ENCODE results near the gene TMEM126A. TPM values are rescaled to one million over a fixed set of nuclear protein-coding genes. Genes with fewer than 3 reads are reported as not detected.
A peak's percentile ranks its signal among the peaks of the same experiment; 100 is the strongest.

The TMEM126A gene
- total RNA-seq, 1 experiment from 2014 or later: 37.7 TPM

- H3K4me1 ChIP-seq: no peaks in the 10 kb centered on the region
- intact Hi-C loops (cut with micrococcal nuclease; ENCODE audit: unreplicated experiment): no loop called here
- ChIA-PET CTCF (no interaction called here), POLR2A (no interaction called here)
- DNase-seq: no peak
- H3K36me3 ChIP-seq (ENCODE audit: control insufficient read depth, insufficient read depth, low read length): no peaks in the 10 kb centered on the region
- H3K4me3 ChIP-seq (ENCODE audit: low read depth, low read length): no peak overlapping the region
- H3K9me3 ChIP-seq: no peaks in the 10 kb centered on the region
- Mint-ChIP-seq H3K27ac (ENCODE audit: unreplicated experiment) (no peak overlapping the region), H3K36me3 (ENCODE audit: insufficient read depth, unreplicated experiment) (peaks cover 19% of the 10 kb centered on the region), H3K4me1 (ENCODE audit: low read depth, unreplicated experiment) (peaks cover 24% of the 10 kb centered on the region), H3K4me3 (ENCODE audit: unreplicated experiment) (no peak overlapping the region), H3K9me3 (ENCODE audit: unreplicated experiment) (no peaks in the 10 kb centered on the region), H3K27me3 (ENCODE audit: insufficient read depth, unreplicated experiment) (no peaks in the 10 kb centered on the region)
- BruUV-seq (replicated peaks): no TSS peak
- no peaks in the 10 kb centered on the region for H3K27me3 ChIP-seq (replicated peaks; ENCODE audit: control insufficient read depth, insufficient read depth, low read length)
- no peak for TF ChIP-seq CTCF (IDR thresholded peaks at IDR 0.05; ENCODE audit: insufficient read depth in 1 of 2, low read depth in 1 of 2, low read length in 1 of 2, severe bottlenecking in 1 of 2, unreplicated experiment in 1 of 2)
Measured at GRCh38 chr11:85682330-85683305, 34.9 kb downstream of the TMEM126A start.

GRCh38 chr11:85685125-85685819 is 37.5 kb downstream of the TMEM126A start:
- no peak overlapping the region for H3K4me3 ChIP-seq (ENCODE audit: low read depth, low read length)
- no peaks in the 10 kb centered on the region for H3K36me3 ChIP-seq (ENCODE audit: control insufficient read depth, insufficient read depth, low read length)
- POLR2A ChIA-PET: interaction anchor here (1.4 kb wide), 1 partner anchor 38 kb away, joined by 7 read pairs; the partner anchor contains the start of gene TMEM126A
- H3K4me3 Mint-ChIP-seq (ENCODE audit: unreplicated experiment): no peak overlapping the region
- no peaks in the 10 kb centered on the region for H3K9me3 Mint-ChIP-seq (ENCODE audit: unreplicated experiment)
- no peaks in the 10 kb centered on the region for H3K27me3 Mint-ChIP-seq (ENCODE audit: insufficient read depth, unreplicated experiment)
- no peak for TF ChIP-seq CTCF (IDR thresholded peaks at IDR 0.05; ENCODE audit: insufficient read depth in 1 of 2, low read depth in 1 of 2, low read length in 1 of 2, severe bottlenecking in 1 of 2, unreplicated experiment in 1 of 2)
- H3K27me3 ChIP-seq (replicated peaks; ENCODE audit: control insufficient read depth, insufficient read depth, low read length): no peaks in the 10 kb centered on the region
- H3K4me1 Mint-ChIP-seq (ENCODE audit: low read depth, unreplicated experiment): peaks cover 21% of the 10 kb centered on the region
- no peaks in the 10 kb centered on the region for H3K4me1 ChIP-seq
- H3K9me3 ChIP-seq: no peaks in the 10 kb centered on the region
- H3K36me3 Mint-ChIP-seq (ENCODE audit: insufficient read depth, unreplicated experiment): peaks cover 19% of the 10 kb centered on the region
- BruUV-seq (replicated peaks): no TSS peak
- DNase-seq: no peak
- H3K27ac Mint-ChIP-seq (ENCODE audit: unreplicated experiment): peak overlapping the region; percentile 23
- intact Hi-C loops (cut with micrococcal nuclease; ENCODE audit: unreplicated experiment): no loop called here
- CTCF ChIA-PET: interaction anchor here (0.9 to 1.0 kb wide), 2 partner anchors 10 to 141 kb away, joined by 3 read pairs; no protein-coding TSS in a partner anchor

- ChIA-PET POLR2A (interaction anchor here (0.6 to 1.4 kb wide), 2 partner anchors 38 to 110 kb away, joined by 3 to 7 read pairs; partner anchors contain the start of gene TMEM126A), CTCF (interaction anchor here (0.9 to 1.4 kb wide), 3 partner anchors 9 to 141 kb away, joined by 3 read pairs; no protein-coding TSS in a partner anchor)
- Mint-ChIP-seq H3K27me3 (ENCODE audit: insufficient read depth, unreplicated experiment) (no peaks in the 10 kb centered on the region), H3K27ac (ENCODE audit: unreplicated experiment) (peak within 1 kb of the TSS; percentile 23), H3K4me1 (ENCODE audit: low read depth, unreplicated experiment) (peaks cover 18% of the 10 kb centered on the region), H3K9me3 (ENCODE audit: unreplicated experiment) (no peaks in the 10 kb centered on the region), H3K36me3 (ENCODE audit: insufficient read depth, unreplicated experiment) (peaks cover 25% of the 10 kb centered on the region), H3K4me3 (ENCODE audit: unreplicated experiment) (no peak within 1 kb of the TSS)
- peak; percentile 53 to 59 for DNase-seq
- intact Hi-C loops (cut with micrococcal nuclease; ENCODE audit: unreplicated experiment): no loop called here
- BruUV-seq (replicated peaks): no TSS peak
- no peak for TF ChIP-seq CTCF (IDR thresholded peaks at IDR 0.05; ENCODE audit: insufficient read depth in 1 of 2, low read depth in 1 of 2, low read length in 1 of 2, severe bottlenecking in 1 of 2, unreplicated experiment in 1 of 2)
- H3K9me3 ChIP-seq: no peaks in the 10 kb centered on the region
- H3K4me1 ChIP-seq: no peaks in the 10 kb centered on the region
- H3K27me3 ChIP-seq (replicated peaks; ENCODE audit: control insufficient read depth, insufficient read depth, low read length): no peaks in the 10 kb centered on the region
- H3K36me3 ChIP-seq (ENCODE audit: control insufficient read depth, insufficient read depth, low read length): no peaks in the 10 kb centered on the region
- H3K4me3 ChIP-seq (ENCODE audit: low read depth, low read length): no peak within 1 kb of the TSS
Measured at GRCh38 chr11:85685820-85686459, 38.2 kb downstream of the TMEM126A start, which contains the start of gene CCDC89. Gene CCDC89, minus strand, starts transcription at chr11:85686195. Its CDS starts 65 bp downstream, at chr11:85686130.
